Stimulated activated CD8-positive, alpha-beta memory T cell treated with anti-CD3 and anti-CD28 coated beads, Interleukin-7, amount 100 ng/mL, for 4 hours (primary cell): ENCODE measurements around the gene FMC1.

Experiments
- DNase-seq, 2 donors: peaks; one replicate each; pipeline ENCODE4 v3.0.0-alpha.2; 2020; ENCODE audit warnings: low read depth in 2 of 2

FMC1 gene

GRCh38 chr7:139374246-139374645 is 33.1 kb downstream of the FMC1 start:
- no peak for DNase-seq

- DNase-seq = no peak
These were observed 41.3 kb downstream of the FMC1 start for GRCh38 chr7:139382439-139382838.

- no peak for DNase-seq
These were observed 43.5 kb downstream of the FMC1 start for GRCh38 chr7:139384611-139385010.

- no peak for DNase-seq
These were observed 46.5 kb downstream of the FMC1 start for GRCh38 chr7:139387594-139387993.

GRCh38 chr7:139389091-139389490 is 48.0 kb downstream of the FMC1 start:
- no peak for DNase-seq

- DNase-seq = no peak
These were observed 48.6 kb downstream of the FMC1 start for GRCh38 chr7:139389774-139390173.

GRCh38 chr7:139393621-139394211 is 52.6 kb downstream of the FMC1 start:
- DNase-seq = no peak

- DNase-seq = no peak
These were observed 53.4 kb downstream of the FMC1 start for GRCh38 chr7:139394540-139394939.
